DOHH2 (cell line): Measurements from ENCODE around the gene TTN.

Experiments
- H3F3A ChIP-seq: fragments of 200-600 bp; sonication (generic), shearing (Covaris generic); 2 replicates; pipeline ENCODE4 v1.6.0; 2016; ENCODE audit warnings: antibody characterized with exemption, mild to moderate bottlenecking; ENCODE audit not compliant: control insufficient read depth, insufficient read depth
- H3K27ac ChIP-seq: fragments of 200-600 bp; sonication (generic); 2 replicates; pipeline ENCODE4 v1.5.1; 2014; ENCODE audit warnings: low read depth, mild to moderate bottlenecking, low read length, moderate library complexity
- H3K27me3 ChIP-seq: fragments of 200-600 bp; sonication (generic); 2 replicates; pipeline ENCODE4 v1.6.1; 2014; ENCODE audit warnings: mild to moderate bottlenecking, low read length, mixed read lengths; ENCODE audit not compliant: control insufficient read depth
- H3K36me3 ChIP-seq: fragments of 200-600 bp; sonication (generic); 2 replicates; pipeline ENCODE4 v1.6.1; 2014; ENCODE audit warnings: mild to moderate bottlenecking, low read length, moderate library complexity, mixed read lengths; ENCODE audit not compliant: control insufficient read depth
- H3K4me1 ChIP-seq: fragments of 200-600 bp; sonication (generic); 2 replicates; pipeline ENCODE4 v1.6.1; 2014; ENCODE audit warnings: mild to moderate bottlenecking, low read length, mixed read lengths; ENCODE audit not compliant: control insufficient read depth
- H3K4me2 ChIP-seq: fragments of 200-600 bp; sonication (generic); 2 replicates; pipeline ENCODE4 v1.6.0; 2014; ENCODE audit warnings: mild to moderate bottlenecking, low read length, moderate library complexity
- H3K4me3 ChIP-seq: fragments of 200-600 bp; sonication (generic); 2 replicates; pipeline ENCODE4 v1.5.1; 2014; ENCODE audit warnings: mild to moderate bottlenecking, low read length, mixed read lengths
- H3K79me2 ChIP-seq: fragments of 200-600 bp; sonication (generic); 2 replicates; pipeline ENCODE4 v1.6.1; 2014; ENCODE audit warnings: mild to moderate bottlenecking, low read length, mixed read lengths; ENCODE audit not compliant: control insufficient read depth
- H3K9me2 ChIP-seq: fragments of 200-600 bp; sonication (generic); replicated peaks from 2 replicates; pipeline ENCODE4 v1.6.1; 2014; ENCODE audit warnings: mild to moderate bottlenecking, low read length, mixed read lengths; ENCODE audit not compliant: control insufficient read depth
- H3K9me3 ChIP-seq: fragments of 200-600 bp; sonication (generic); 2 replicates; pipeline ENCODE4 v1.6.1; 2014; ENCODE audit warnings: antibody characterized with exemption, low read length, mixed read lengths; ENCODE audit not compliant: control insufficient read depth, insufficient read depth
- H4K20me1 ChIP-seq: fragments of 200-600 bp; sonication (generic); 2 replicates; pipeline ENCODE4 v1.6.0; 2014; ENCODE audit warnings: low read depth, mild to moderate bottlenecking, antibody characterized with exemption, low read length, moderate library complexity; ENCODE audit not compliant: control insufficient read depth, insufficient read depth
- CTCF ChIP-seq: fragments of 200-600 bp; sonication (generic); IDR thresholded peaks from one replicate; pipeline ENCODE4 v1.5.1; 2014; ENCODE audit warnings: antibody characterized with exemption, mild to moderate bottlenecking, low read depth, low read length; ENCODE audit not compliant: poor library complexity, severe bottlenecking
- EZH2phosphoT487 ChIP-seq: fragments of 200-600 bp; sonication (generic); IDR thresholded peaks from 2 replicates; pipeline ENCODE4 v1.6.1; 2017; ENCODE audit warnings: borderline replicate concordance, mild to moderate bottlenecking, antibody characterized with exemption, low read length, moderate library complexity, mixed read lengths

The TTN gene

GRCh38 chr2:178496049-178496448 is 311.2 kb downstream of the TTN start:
- Histone ChIP-seq H3K79me2 (no peaks in the 10 kb centered on the region), H3K4me1 (peaks cover 12% of the 10 kb centered on the region), H4K20me1 (no peaks in the 10 kb centered on the region), H3K9me3 (no peaks in the 10 kb centered on the region), H3K9me2 (no peaks in the 10 kb centered on the region), H3K4me2 (no peak overlapping the region), H3K27me3 (no peaks in the 10 kb centered on the region), H3K36me3 (peaks cover 88% of the 10 kb centered on the region), H3K27ac (no peak overlapping the region), H3F3A (peaks cover 6% of the 10 kb centered on the region), H3K4me3 (no peak overlapping the region)
- TF ChIP-seq CTCF (no peak), EZH2phosphoT487 (no peak)

- TF ChIP-seq CTCF, result no peak
- TF ChIP-seq EZH2phosphoT487, result no peak
- peaks cover 78% of the 10 kb centered on the region for H3K36me3 ChIP-seq
- H3K9me2 ChIP-seq, result no peaks in the 10 kb centered on the region
- peaks cover 16% of the 10 kb centered on the region for H3K79me2 ChIP-seq
- no peaks in the 10 kb centered on the region for H3K9me3 ChIP-seq
- no peak overlapping the region for H3K27ac ChIP-seq
- no peaks in the 10 kb centered on the region for H4K20me1 ChIP-seq
- H3K27me3 ChIP-seq, result no peaks in the 10 kb centered on the region
- H3K4me1 ChIP-seq, result no peaks in the 10 kb centered on the region
- no peak overlapping the region for H3K4me2 ChIP-seq
- no peak overlapping the region for H3K4me3 ChIP-seq
- peaks cover 6% of the 10 kb centered on the region; the same call in 1 of the 2 replicates for H3F3A ChIP-seq
These were observed 315.6 kb downstream of the TTN start for GRCh38 chr2:178491612-178492011.

GRCh38 chr2:178485356-178485755 is 321.9 kb downstream of the TTN start:
- Histone ChIP-seq H3K9me3 (no peaks in the 10 kb centered on the region), H3K4me2 (no peak overlapping the region), H3K4me1 (peaks cover 28% of the 10 kb centered on the region), H3K79me2 (peaks cover 75% of the 10 kb centered on the region), H3K27me3 (no peaks in the 10 kb centered on the region), H3F3A (no peaks in the 10 kb centered on the region), H3K27ac (no peak overlapping the region), H3K9me2 (no peaks in the 10 kb centered on the region; the same call in 1 of the 2 replicates), H3K4me3 (no peak overlapping the region), H4K20me1 (peaks cover 13% of the 10 kb centered on the region; the same call in 1 of the 2 replicates), H3K36me3 (peaks cover 40% of the 10 kb centered on the region)
- TF ChIP-seq EZH2phosphoT487 (no peak), CTCF (no peak)
